IPS DF 6.9 (cell line): ENCODE results near the gene DAPK2.
"Not testable (repeated sequence)": the region's sequence is repeated elsewhere in the genome, so short reads cannot be mapped to it uniquely, and the experiment has no call there.

Experiments
- DNase-seq: peaks from one replicate; pipeline ENCODE4 v3.0.0-alpha.2; 2013; ENCODE audit warnings: low read depth, low spot score
- H3K27ac ChIP-seq: one replicate; pipeline ENCODE4 v1.5.1; 2013; ENCODE audit warnings: low read length, control low read depth
- H3K27me3 ChIP-seq: 2 replicates; pipeline ENCODE4 v1.6.1; 2013; ENCODE audit warnings: mild to moderate bottlenecking, low read length; ENCODE audit not compliant: control insufficient read depth, insufficient read depth
- H3K36me3 ChIP-seq: 2 replicates; pipeline ENCODE4 v1.6.1; 2013; ENCODE audit warnings: low read length; ENCODE audit not compliant: control insufficient read depth, insufficient read depth
- H3K4me1 ChIP-seq: 2 replicates; pipeline ENCODE4 v1.6.1; 2013; ENCODE audit warnings: low read length; ENCODE audit not compliant: control insufficient read depth, insufficient read depth
- H3K4me3 ChIP-seq: 2 replicates; pipeline ENCODE4 v1.5.1; 2013; ENCODE audit warnings: mild to moderate bottlenecking, low read length
- H3K9me3 ChIP-seq: 2 replicates; pipeline ENCODE4 v1.6.1; 2013; ENCODE audit warnings: low read length, inconsistent platforms; ENCODE audit not compliant: control insufficient read depth, insufficient read depth
- WGBS: extraction: QIAGEN DNeasy Blood & Tissue Kit; methylation state at CpG from one replicate; pipeline ENCODE4 v1.1.7; 2013; ENCODE audit warnings: mixed read lengths, missing lambda C conversion rate; ENCODE audit not compliant: insufficient read length, insufficient coverage; 5-methylcytosine and 5-hydroxymethylcytosine counted together

DAPK2 gene

DNA sequence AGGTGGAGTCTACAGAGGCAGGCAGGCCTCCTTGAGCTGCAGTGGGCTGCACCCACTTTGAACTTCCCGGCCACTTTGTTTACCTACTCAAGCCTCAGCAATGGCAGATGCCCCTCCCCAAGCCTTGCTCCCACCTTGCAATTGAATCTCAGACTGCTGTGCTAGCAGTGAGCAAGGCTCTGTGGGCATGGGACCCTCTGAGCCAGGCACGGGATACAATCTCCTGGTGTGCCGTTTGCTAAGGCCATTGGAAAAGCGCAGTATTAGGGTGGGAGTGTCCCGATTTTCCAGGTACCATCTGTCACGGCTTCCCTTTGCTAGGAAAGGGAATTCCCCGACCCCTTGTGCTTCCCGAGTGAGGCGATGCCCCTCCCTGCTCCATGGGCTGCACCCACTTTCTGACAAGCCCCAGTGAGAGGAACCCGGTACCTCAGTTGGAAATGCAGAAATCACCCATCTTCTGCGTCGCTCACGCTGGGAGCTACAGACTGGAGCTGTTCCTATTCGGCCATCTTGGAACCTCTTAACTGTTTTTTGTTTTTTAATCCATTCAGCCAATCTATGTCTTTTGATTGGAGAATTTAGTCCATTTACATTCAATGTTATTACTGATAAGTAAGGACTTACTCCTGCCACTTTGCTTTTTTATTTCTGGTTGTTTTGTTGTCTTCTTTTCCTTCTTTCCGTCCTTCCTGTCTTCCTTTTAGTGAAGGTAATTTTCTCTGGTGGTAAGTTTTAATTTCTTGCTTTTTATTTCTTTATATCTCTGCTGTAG is 83.2 kb downstream of the DAPK2 start:
- DNase-seq, H3K27ac ChIP-seq, H3K9me3 ChIP-seq, H3K4me3 ChIP-seq, H3K4me1 ChIP-seq, H3K27me3 ChIP-seq, H3K36me3 ChIP-seq: not testable (repeated sequence)
- no CpG with 5 or more reads among the region's 15 CpGs for whole genome bisulfite sequencing

- H3K9me3 ChIP-seq = no peaks in the 10 kb centered on the region
- no peaks in the 10 kb centered on the region for H3K27me3 ChIP-seq
- H3K27ac ChIP-seq = no peak overlapping the region
- no peaks in the 10 kb centered on the region for H3K4me1 ChIP-seq
- no peak for DNase-seq
- H3K4me3 ChIP-seq = no peak overlapping the region
- H3K36me3 ChIP-seq = no peaks in the 10 kb centered on the region
- WGBS = no CpG with 5 or more reads among the region's 2 CpGs
These were observed 92.8 kb downstream of the DAPK2 start for GRCh38 chr15:63953524-63953923.

- Histone ChIP-seq H3K4me1 (no peaks in the 10 kb centered on the region), H3K27ac (no peak overlapping the region), H3K27me3 (no peaks in the 10 kb centered on the region), H3K4me3 (no peak overlapping the region), H3K36me3 (no peaks in the 10 kb centered on the region), H3K9me3 (no peaks in the 10 kb centered on the region)
- no peak for DNase-seq
- WGBS = no CpG with 5 or more reads among the region's 6 CpGs
These were observed 95.3 kb downstream of the DAPK2 start for GRCh38 chr15:63950911-63951481.

- no CpG with 5 or more reads among the region's 2 CpGs for WGBS
These were observed 97.3 kb downstream of the DAPK2 start for GRCh38 chr15:63948971-63949370.

DNA sequence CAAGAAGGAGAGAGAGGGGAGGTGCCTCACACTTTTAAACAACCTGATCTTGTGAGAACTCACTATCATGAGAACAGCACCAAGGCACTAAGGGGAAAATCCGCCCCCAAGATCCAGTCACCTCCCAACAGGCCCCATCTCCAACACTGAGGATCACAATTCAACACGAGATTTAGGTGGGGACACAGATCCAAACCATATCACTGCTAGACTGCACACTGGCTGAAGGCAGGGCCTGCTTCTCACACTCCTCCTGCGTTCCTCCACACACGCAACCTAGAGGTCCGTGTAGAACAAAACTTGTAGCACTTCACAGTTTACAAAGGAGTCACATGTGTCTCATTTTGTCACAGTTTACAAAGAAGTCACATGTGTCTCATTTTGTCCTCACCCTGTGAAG is 97.8 kb downstream of the DAPK2 start:
- Histone ChIP-seq H3K27ac (no peak overlapping the region), H3K4me1 (peaks cover 3% of the 10 kb centered on the region; the same call in 1 of the 2 replicates), H3K27me3 (no peaks in the 10 kb centered on the region), H3K9me3 (no peaks in the 10 kb centered on the region), H3K36me3 (no peaks in the 10 kb centered on the region), H3K4me3 (no peak overlapping the region)
- no peak for DNase-seq
- no CpG with 5 or more reads among the region's 5 CpGs for WGBS

More at GRCh38 chr15:63948971-63949370, 97.3 kb downstream of the DAPK2 start:
- Histone ChIP-seq H3K27me3 (no peaks in the 10 kb centered on the region), H3K9me3 (no peaks in the 10 kb centered on the region), H3K4me1 (peaks cover 3% of the 10 kb centered on the region; the same call in 1 of the 2 replicates), H3K36me3 (no peaks in the 10 kb centered on the region), H3K4me3 (no peak overlapping the region), H3K27ac (no peak overlapping the region)
- DNase-seq = no peak

- no peaks in the 10 kb centered on the region for H3K36me3 ChIP-seq
- no peak for DNase-seq
- H3K4me1 ChIP-seq = peaks cover 3% of the 10 kb centered on the region; the same call in 1 of the 2 replicates
- H3K4me3 ChIP-seq = no peak overlapping the region
- no peak overlapping the region for H3K27ac ChIP-seq
- WGBS = no CpG with 5 or more reads among the region's 4 CpGs
- H3K9me3 ChIP-seq = no peaks in the 10 kb centered on the region
- no peaks in the 10 kb centered on the region for H3K27me3 ChIP-seq
These were observed 99.1 kb downstream of the DAPK2 start for GRCh38 chr15:63947228-63947627.

DNA sequence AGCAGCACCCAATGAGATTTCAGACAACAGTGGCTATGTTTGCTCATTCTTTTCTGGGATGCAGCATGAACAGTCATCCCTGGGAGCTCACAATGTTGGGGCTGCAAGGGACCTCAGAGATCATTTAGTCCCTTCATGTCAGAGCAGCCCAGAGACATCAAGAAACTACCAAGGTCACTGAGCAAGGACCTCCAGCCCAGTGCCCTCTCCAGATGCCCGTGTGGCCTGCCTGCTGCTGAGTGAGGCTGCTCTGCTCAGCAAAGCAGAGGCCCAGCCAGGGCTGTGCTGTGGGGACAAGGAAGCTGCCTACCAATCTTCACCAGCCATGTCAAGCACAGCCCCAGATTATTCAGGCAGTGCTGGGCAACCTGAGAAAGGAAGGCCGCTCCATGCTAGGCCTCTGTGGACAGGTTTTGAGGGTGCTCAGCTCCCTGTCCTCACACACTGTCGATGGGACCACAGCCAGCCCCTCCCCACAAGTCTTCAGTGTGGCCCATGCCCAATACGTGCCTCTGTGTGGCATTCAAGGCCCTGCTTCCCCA is 99.7 kb downstream of the DAPK2 start:
- WGBS = no CpG with 5 or more reads among the region's 4 CpGs
- Histone ChIP-seq H3K27ac (no peak overlapping the region), H3K27me3 (no peaks in the 10 kb centered on the region), H3K4me1 (peaks cover 3% of the 10 kb centered on the region; the same call in 1 of the 2 replicates), H3K36me3 (no peaks in the 10 kb centered on the region), H3K9me3 (no peaks in the 10 kb centered on the region), H3K4me3 (no peak overlapping the region)
- DNase-seq = no peak

GRCh38 chr15:63945838-63946298 is 100.4 kb downstream of the DAPK2 start:
- H3K27me3 ChIP-seq = no peaks in the 10 kb centered on the region
- peaks cover 3% of the 10 kb centered on the region; the same call in 1 of the 2 replicates for H3K4me1 ChIP-seq
- WGBS = no CpG with 5 or more reads among the region's 9 CpGs
- no peaks in the 10 kb centered on the region for H3K36me3 ChIP-seq
- no peaks in the 10 kb centered on the region for H3K9me3 ChIP-seq
- DNase-seq = no peak
- H3K4me3 ChIP-seq = no peak overlapping the region
- H3K27ac ChIP-seq = no peak overlapping the region

DNA sequence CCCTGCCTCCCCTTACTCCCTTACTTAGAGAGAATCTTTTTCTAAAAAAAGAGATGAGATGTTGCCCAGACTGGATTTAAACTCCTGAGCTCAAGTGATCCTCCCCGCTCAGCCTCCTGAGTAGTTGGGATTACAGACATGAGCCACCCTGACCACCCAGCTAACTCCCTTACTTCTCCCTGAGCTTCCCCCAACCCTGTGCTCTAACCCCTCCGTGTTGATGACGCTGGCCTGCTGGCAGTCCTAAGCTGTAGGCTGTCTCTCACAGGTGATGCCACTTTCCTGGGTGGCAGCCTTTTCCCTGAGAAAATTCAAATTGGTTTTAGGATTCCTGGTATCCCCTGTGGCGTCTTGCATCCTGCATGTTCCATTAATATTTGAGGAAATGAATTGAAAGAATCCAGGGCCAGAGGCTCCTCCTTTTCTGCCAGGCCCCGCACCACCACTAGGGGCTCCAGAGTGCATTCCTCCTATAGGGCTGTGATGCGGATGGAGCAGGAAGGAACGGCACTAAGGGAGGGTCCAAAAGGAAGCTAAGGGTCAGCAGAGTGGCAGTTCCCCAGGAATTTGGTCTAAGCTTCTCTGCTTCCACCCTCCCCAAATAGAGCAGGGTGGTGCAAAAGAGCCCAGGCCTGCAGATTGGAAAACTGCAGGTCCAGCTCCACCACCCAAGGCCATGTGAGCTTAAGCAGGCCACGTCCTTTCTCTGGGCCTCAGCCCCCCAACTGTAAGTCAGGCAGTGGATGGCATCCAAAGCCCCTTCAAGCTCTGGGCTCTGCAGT is 101.1 kb downstream of the DAPK2 start:
- Histone ChIP-seq H3K27ac (no peak overlapping the region), H3K4me1 (peaks cover 3% of the 10 kb centered on the region; the same call in 1 of the 2 replicates), H3K9me3 (no peaks in the 10 kb centered on the region), H3K36me3 (no peaks in the 10 kb centered on the region), H3K27me3 (no peaks in the 10 kb centered on the region), H3K4me3 (no peak overlapping the region)
- peak; percentile 48 for DNase-seq
- no CpG with 5 or more reads among the region's 8 CpGs for WGBS

- H3K4me1 ChIP-seq = peaks cover 3% of the 10 kb centered on the region; the same call in 1 of the 2 replicates
- no CpG with 5 or more reads among the region's 3 CpGs for WGBS
These were observed 101.7 kb downstream of the DAPK2 start for GRCh38 chr15:63944681-63944955.

More at GRCh38 chr15:63944681-63944955, 101.7 kb downstream of the DAPK2 start:
- DNase-seq = no peak
- Histone ChIP-seq H3K9me3 (no peaks in the 10 kb centered on the region), H3K27me3 (no peaks in the 10 kb centered on the region), H3K36me3 (no peaks in the 10 kb centered on the region), H3K4me3 (no peak overlapping the region), H3K27ac (no peak overlapping the region)
